Breast epithelium (tissue), 4 donors: ENCODE measurements around the gene ADARB1. TPM values are rescaled to one million over a fixed set of nuclear protein-coding genes. Genes with fewer than 3 reads are reported as not detected.

Experiments used
- DNase-seq, 2 donors: peaks; one replicate each; pipeline ENCODE4 v3.0.0-alpha.2; 2019; ENCODE audit warnings: low spot score in 2 of 2
- H3K27ac ChIP-seq, 2 donors: fragments of 200-600 bp; sonication (generic) in 1 of 2; one replicate each; pipeline ENCODE4 v1.5.1; 2016 to 2019; ENCODE audit warnings: mild to moderate bottlenecking in 1 of 2
- H3K27me3 ChIP-seq, 2 donors: fragments of 200-600 bp; sonication (generic) in 1 of 2; one replicate each; pipeline versions ENCODE4 v1.5.1 to v1.6.0; 2017 to 2019; ENCODE audit warnings: control low read depth in 1 of 2, mild to moderate bottlenecking in 1 of 2
- H3K36me3 ChIP-seq: fragments of 200-600 bp; one replicate; pipeline ENCODE4 v1.5.1; 2019
- H3K4me1 ChIP-seq, 2 donors: fragments of 200-600 bp; sonication (generic); one replicate each; pipeline ENCODE4 v1.5.1; 2016 to 2019; ENCODE audit warnings: control low read depth in 1 of 2
- H3K4me3 ChIP-seq, 3 donors: fragments of 200-600 bp; sonication (generic); 1 replicate in 2 of 3; 2 replicates in 1 of 3; pipeline ENCODE4 v1.5.1; 2016 to 2019; ENCODE audit warnings: mild to moderate bottlenecking in 3 of 3, moderate library complexity in 2 of 3
- H3K9me3 ChIP-seq, 2 donors: fragments of 200-600 bp; sonication (generic) in 1 of 2; one replicate each; pipeline ENCODE4 v1.5.1; 2016 to 2019; ENCODE audit warnings: control low read depth in 1 of 2
- CTCF ChIP-seq, 3 donors: fragments of 450-650 bp; IDR thresholded peaks; one replicate each; pipeline ENCODE4 v1.5.1; 2016 to 2017; ENCODE audit warnings: antibody characterized with exemption in 3 of 3, mild to moderate bottlenecking in 3 of 3, moderate library complexity in 3 of 3
- POLR2A ChIP-seq: fragments of 450-650 bp; IDR thresholded peaks from one replicate; pipeline ENCODE4 v1.6.1; 2016; ENCODE audit warnings: antibody characterized with exemption, mild to moderate bottlenecking, moderate library complexity
- POLR2AphosphoS5 ChIP-seq, 3 donors: sonication (generic); formaldehyde crosslinking; IDR thresholded peaks; one replicate each; pipeline ENCODE4 v1.6.1; 2017; ENCODE audit warnings: antibody characterized with exemption in 3 of 3
- intact Hi-C: fragments of 100-400 bp; cut with DNase I; formaldehyde crosslinking; loops from one replicate; pipeline ENCODE4 v1.15.1; 2023; ENCODE audit warnings: low total_unique reads
- total RNA-seq, 3 donors: library from RNA; depleted of rRNA; stranded (reverse); fragments of >200 nt; gene quantifications; one replicate each; pipeline ENCODE4 v1.1.0, GENCODE V29; 2016

The ADARB1 gene
- total RNA-seq, 3 donors from 2014 or later, result 19.9 to 21.3 (median 20.0) TPM

GRCh38 chr21:45178971-45179370 is 104.6 kb downstream of the ADARB1 start:
- H3K4me1 ChIP-seq, result no peaks in the 10 kb centered on the region
- intact Hi-C loops, result no loop called here
- TF ChIP-seq POLR2AphosphoS5 (IDR thresholded peaks at IDR 0.05), result no peak
- no peak for TF ChIP-seq POLR2A
- no peak for TF ChIP-seq CTCF (IDR thresholded peaks at IDR 0.05)
- H3K4me3 ChIP-seq, result no peak overlapping the region
- H3K36me3 ChIP-seq, result no peaks in the 10 kb centered on the region
- H3K27ac ChIP-seq, result no peak overlapping the region
- no peaks in the 10 kb centered on the region for H3K9me3 ChIP-seq
- no peak for DNase-seq
- no peaks in the 10 kb centered on the region for H3K27me3 ChIP-seq

GRCh38 chr21:45179568-45180245 is 105.3 kb downstream of the ADARB1 start:
- no peaks in the 10 kb centered on the region for H3K4me1 ChIP-seq
- H3K4me3 ChIP-seq, result no peak overlapping the region
- H3K36me3 ChIP-seq, result peaks cover 1% of the 10 kb centered on the region
- DNase-seq, result no peak
- intact Hi-C loops, result no loop called here
- TF ChIP-seq CTCF (IDR thresholded peaks at IDR 0.05) (no peak), POLR2AphosphoS5 (IDR thresholded peaks at IDR 0.05) (no peak), POLR2A (no peak)
- no peaks in the 10 kb centered on the region for H3K9me3 ChIP-seq
- no peak overlapping the region for H3K27ac ChIP-seq
- H3K27me3 ChIP-seq, result no peaks in the 10 kb centered on the region

- DNase-seq, result no peak
- no peaks in the 10 kb centered on the region for H3K27me3 ChIP-seq
- H3K4me3 ChIP-seq, result no peak overlapping the region
- no peaks in the 10 kb centered on the region for H3K4me1 ChIP-seq
- intact Hi-C loops, result no loop called here
- no peak overlapping the region for H3K27ac ChIP-seq
- TF ChIP-seq POLR2AphosphoS5 (IDR thresholded peaks at IDR 0.05), result no peak
- peaks cover 6% of the 10 kb centered on the region for H3K36me3 ChIP-seq
- no peaks in the 10 kb centered on the region for H3K9me3 ChIP-seq
Observed at GRCh38 chr21:45180246-45180599, 105.8 kb downstream of the ADARB1 start.

- TF ChIP-seq CTCF (IDR thresholded peaks at IDR 0.05) (no peak), POLR2AphosphoS5 (IDR thresholded peaks at IDR 0.05) (no peak), POLR2A (no peak)
- H3K4me1 ChIP-seq, result no peaks in the 10 kb centered on the region
- intact Hi-C loops, result no loop called here
- peaks cover 5 to 16% of the 10 kb centered on the region in 2 donors for H3K9me3 ChIP-seq
- no peak overlapping the region for H3K27ac ChIP-seq
- no peak for DNase-seq
- H3K27me3 ChIP-seq, result no peaks in the 10 kb centered on the region
- H3K4me3 ChIP-seq, result no peak overlapping the region
- H3K36me3 ChIP-seq, result peaks cover 12% of the 10 kb centered on the region
Observed at GRCh38 chr21:45182958-45183357, 108.6 kb downstream of the ADARB1 start.

GRCh38 chr21:45183852-45184251 is 109.5 kb downstream of the ADARB1 start:
- no peak for TF ChIP-seq POLR2A
- TF ChIP-seq CTCF (IDR thresholded peaks at IDR 0.05), result no peak
- no peak for TF ChIP-seq POLR2AphosphoS5 (IDR thresholded peaks at IDR 0.05)
- intact Hi-C loops, result no loop called here
- Histone ChIP-seq H3K27ac (no peak overlapping the region), H3K27me3 (no peaks in the 10 kb centered on the region), H3K4me3 (no peak overlapping the region), H3K36me3 (peaks cover 12% of the 10 kb centered on the region), H3K9me3 (peaks cover 12 to 23% of the 10 kb centered on the region in 2 donors), H3K4me1 (no peaks in the 10 kb centered on the region)
- no peak for DNase-seq
